ENCODE measurements around the gene COL16A1.

COL16A1 gene

DNA sequence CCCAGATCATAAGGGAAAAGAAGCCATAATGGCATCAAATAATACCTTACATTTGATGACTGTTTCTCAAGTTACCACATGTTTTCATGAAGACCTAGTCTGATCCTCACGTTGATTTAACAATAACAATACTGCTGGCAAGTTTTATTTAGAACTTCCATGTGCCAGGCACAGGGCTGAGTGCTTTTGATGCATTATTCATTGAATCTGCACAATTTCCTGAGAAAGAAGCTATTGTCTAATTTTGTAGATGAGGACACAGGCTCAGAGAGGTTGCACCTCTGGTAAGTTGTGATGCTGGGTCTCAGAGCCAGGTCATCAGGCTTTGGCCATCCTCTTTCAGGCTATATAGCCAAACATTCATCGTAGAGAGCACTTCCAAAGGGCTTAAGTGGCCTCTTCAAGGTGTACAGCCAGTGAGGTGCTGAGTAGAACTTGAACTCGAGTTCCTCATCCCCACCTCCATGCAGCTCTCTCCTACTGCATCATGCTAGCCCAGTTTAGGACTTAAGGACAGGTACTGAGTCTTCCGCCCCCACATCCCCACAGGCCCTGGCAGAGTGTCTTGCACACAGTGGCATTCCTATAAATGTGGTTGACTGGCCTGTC lies 50.8 kb downstream of the COL16A1 start:
- H2AFZ ChIP-seq (ENCODE audit: low read length) = no peak overlapping the region
- H3K4me1 ChIP-seq (ENCODE audit: low read length) = no peaks in the 10 kb centered on the region
- peaks cover 42% of the 10 kb centered on the region; the same call in 1 of the 2 replicates for H3K27me3 ChIP-seq (replicated peaks; ENCODE audit: insufficient read depth, low read length)
- no peaks in the 10 kb centered on the region for H3K36me3 ChIP-seq (replicated peaks; ENCODE audit: insufficient read depth, low read length)
- H3K9me2 ChIP-seq (replicated peaks; ENCODE audit: insufficient read depth, low read length) = no peaks in the 10 kb centered on the region
- no peaks in the 10 kb centered on the region for H3F3A ChIP-seq (ENCODE audit: insufficient read depth, low read length)
- no peak for DNase-seq
- no peaks in the 10 kb centered on the region for H3K9me3 ChIP-seq (replicated peaks; ENCODE audit: insufficient read depth, low read length)
- no peak overlapping the region for H3K4me3 ChIP-seq (ENCODE audit: low read length)
- H3K27ac ChIP-seq (ENCODE audit: low read length) = no peak overlapping the region
- no peak for TF ChIP-seq EZH2 (optimal IDR thresholded peaks at IDR 0.05; ENCODE audit: low read depth, low read length)
- TF ChIP-seq, protein P1, sequence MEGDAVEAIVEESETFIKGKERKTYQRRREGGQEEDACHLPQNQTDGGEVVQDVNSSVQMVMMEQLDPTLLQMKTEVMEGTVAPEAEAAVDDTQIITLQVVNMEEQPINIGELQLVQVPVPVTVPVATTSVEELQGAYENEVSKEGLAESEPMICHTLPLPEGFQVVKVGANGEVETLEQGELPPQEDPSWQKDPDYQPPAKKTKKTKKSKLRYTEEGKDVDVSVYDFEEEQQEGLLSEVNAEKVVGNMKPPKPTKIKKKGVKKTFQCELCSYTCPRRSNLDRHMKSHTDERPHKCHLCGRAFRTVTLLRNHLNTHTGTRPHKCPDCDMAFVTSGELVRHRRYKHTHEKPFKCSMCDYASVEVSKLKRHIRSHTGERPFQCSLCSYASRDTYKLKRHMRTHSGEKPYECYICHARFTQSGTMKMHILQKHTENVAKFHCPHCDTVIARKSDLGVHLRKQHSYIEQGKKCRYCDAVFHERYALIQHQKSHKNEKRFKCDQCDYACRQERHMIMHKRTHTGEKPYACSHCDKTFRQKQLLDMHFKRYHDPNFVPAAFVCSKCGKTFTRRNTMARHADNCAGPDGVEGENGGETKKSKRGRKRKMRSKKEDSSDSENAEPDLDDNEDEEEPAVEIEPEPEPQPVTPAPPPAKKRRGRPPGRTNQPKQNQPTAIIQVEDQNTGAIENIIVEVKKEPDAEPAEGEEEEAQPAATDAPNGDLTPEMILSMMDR (IDR thresholded peaks at IDR 0.05; ENCODE audit: low read length) = no peak
- no peak for TF ChIP-seq EZH2phosphoT487 (IDR thresholded peaks at IDR 0.05; ENCODE audit: low read length)
- no peak overlapping the region for H3K9ac ChIP-seq (ENCODE audit: low read length)
- no peak overlapping the region for H3K4me2 ChIP-seq (ENCODE audit: low read depth, low read length)
- no peaks in the 10 kb centered on the region for H4K20me1 ChIP-seq (ENCODE audit: insufficient read depth, low read length)
- no peaks in the 10 kb centered on the region for H3K79me2 ChIP-seq (ENCODE audit: low read length)

DNA sequence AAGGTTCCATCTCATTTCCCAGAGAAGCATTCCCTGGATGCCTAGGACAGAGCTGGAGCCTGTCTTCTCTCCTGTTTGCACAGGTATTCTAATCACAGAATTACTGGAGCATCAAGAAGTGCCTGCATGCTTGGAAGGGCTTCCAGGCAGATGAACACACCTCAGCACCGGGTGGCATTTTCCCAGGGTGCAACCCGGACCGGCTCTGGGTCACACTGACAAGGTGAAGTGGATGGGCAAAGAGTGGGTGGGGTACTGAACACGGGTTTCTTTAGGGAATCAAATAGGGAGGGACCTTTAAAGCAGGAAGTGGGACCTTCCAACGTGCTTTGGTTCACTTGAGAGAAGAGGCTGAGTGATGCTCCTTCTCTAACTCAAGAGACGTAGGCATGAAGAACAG lies 52.1 kb downstream of the COL16A1 start:
- H3K4me1 ChIP-seq (ENCODE audit: low read length) = no peaks in the 10 kb centered on the region
- no peaks in the 10 kb centered on the region for H3K9me3 ChIP-seq (replicated peaks; ENCODE audit: insufficient read depth, low read length)
- no peak for DNase-seq
- no peaks in the 10 kb centered on the region for H4K20me1 ChIP-seq (ENCODE audit: insufficient read depth, low read length)
- H3K4me3 ChIP-seq (ENCODE audit: low read length) = no peak overlapping the region
- no peak overlapping the region for H3K9ac ChIP-seq (ENCODE audit: low read length)
- no peak for TF ChIP-seq EZH2phosphoT487 (IDR thresholded peaks at IDR 0.05; ENCODE audit: low read length)
- TF ChIP-seq, protein P1 (IDR thresholded peaks at IDR 0.05; ENCODE audit: low read length) = no peak
- TF ChIP-seq EZH2 (optimal IDR thresholded peaks at IDR 0.05; ENCODE audit: low read depth, low read length) = no peak
- H3K27me3 ChIP-seq (replicated peaks; ENCODE audit: insufficient read depth, low read length) = peaks cover 30% of the 10 kb centered on the region; the same call in 1 of the 2 replicates
- no peaks in the 10 kb centered on the region for H3K9me2 ChIP-seq (replicated peaks; ENCODE audit: insufficient read depth, low read length)
- no peaks in the 10 kb centered on the region for H3K36me3 ChIP-seq (replicated peaks; ENCODE audit: insufficient read depth, low read length)
- no peaks in the 10 kb centered on the region for H3K79me2 ChIP-seq (ENCODE audit: low read length)
- no peak overlapping the region for H3K27ac ChIP-seq (ENCODE audit: low read length)
- no peak overlapping the region for H3K4me2 ChIP-seq (ENCODE audit: low read depth, low read length)
- no peak overlapping the region for H2AFZ ChIP-seq (ENCODE audit: low read length)
- H3F3A ChIP-seq (ENCODE audit: insufficient read depth, low read length) = no peaks in the 10 kb centered on the region

DNA sequence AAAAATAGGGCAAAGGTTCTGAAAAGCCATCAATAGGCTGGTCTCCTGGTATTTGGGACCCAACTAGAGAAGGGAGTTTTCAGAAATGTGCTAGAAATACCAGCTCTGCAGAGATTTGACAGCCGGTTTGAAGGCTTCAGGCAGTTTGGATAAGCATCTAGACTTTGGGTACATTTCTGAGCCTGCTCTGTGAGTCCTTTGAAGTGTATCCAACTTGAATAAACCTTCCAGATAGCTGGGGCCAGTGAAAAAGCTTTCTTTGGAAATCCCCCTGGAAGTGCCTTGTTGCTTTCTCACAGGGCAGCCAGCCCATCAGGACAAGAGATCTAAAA lies 52.8 kb downstream of the COL16A1 start:
- H3K79me2 ChIP-seq (ENCODE audit: low read length) = no peaks in the 10 kb centered on the region
- H3K9me2 ChIP-seq (replicated peaks; ENCODE audit: insufficient read depth, low read length) = no peaks in the 10 kb centered on the region
- H3K27me3 ChIP-seq (replicated peaks; ENCODE audit: insufficient read depth, low read length) = peaks cover 25% of the 10 kb centered on the region; the same call in 1 of the 2 replicates
- no peaks in the 10 kb centered on the region for H3K4me1 ChIP-seq (ENCODE audit: low read length)
- no peak for DNase-seq
- H3K27ac ChIP-seq (ENCODE audit: low read length) = no peak overlapping the region
- no peak overlapping the region for H3K9ac ChIP-seq (ENCODE audit: low read length)
- no peak overlapping the region for H3K4me2 ChIP-seq (ENCODE audit: low read depth, low read length)
- no peaks in the 10 kb centered on the region for H3K9me3 ChIP-seq (replicated peaks; ENCODE audit: insufficient read depth, low read length)
- H2AFZ ChIP-seq (ENCODE audit: low read length) = no peak overlapping the region
- H3K4me3 ChIP-seq (ENCODE audit: low read length) = no peak overlapping the region
- TF ChIP-seq EZH2phosphoT487 (IDR thresholded peaks at IDR 0.05; ENCODE audit: low read length) (no peak), EZH2 (optimal IDR thresholded peaks at IDR 0.05; ENCODE audit: low read depth, low read length) (no peak)
- TF ChIP-seq, protein P1 (IDR thresholded peaks at IDR 0.05; ENCODE audit: low read length) = no peak
- H3F3A ChIP-seq (ENCODE audit: insufficient read depth, low read length) = no peaks in the 10 kb centered on the region
- no peaks in the 10 kb centered on the region for H3K36me3 ChIP-seq (replicated peaks; ENCODE audit: insufficient read depth, low read length)
- no peaks in the 10 kb centered on the region for H4K20me1 ChIP-seq (ENCODE audit: insufficient read depth, low read length)

All from MM.1S (cell line).